Measurements from ENCODE around the gene SYNDIG1. TPM values are rescaled to one million over a fixed set of nuclear protein-coding genes. Genes with fewer than 3 reads are reported as not detected.
A peak's percentile ranks its signal among the peaks of the same experiment; 100 is the strongest.

The SYNDIG1 gene
- polyA plus RNA-seq, 1 of the 3 experiments (the other 2 are of a cell fraction) = not detected

- Histone ChIP-seq H3K36me3 (replicated peaks in 1 of 2; ENCODE audit: control insufficient read depth in 1 of 2, insufficient read depth in 2 of 2, low read length in 1 of 2) (no peaks in the 10 kb centered on the region), H3K27ac (ENCODE audit: low read depth in 2 of 2, low read length in 1 of 2) (no peak overlapping the region; a peak in 1 of 4 replicates), H3K4me2 (no peak overlapping the region), H3K9me3 (no peaks in the 10 kb centered on the region), H3K27me3 (ENCODE audit: insufficient read depth) (no peaks in the 10 kb centered on the region), H2AFZ (ENCODE audit: low read depth) (no peak overlapping the region), H3K4me3 (ENCODE audit: low read depth in 2 of 2, low read length in 1 of 2) (no peak overlapping the region), H3K9ac (no peak overlapping the region), H3K9me2 (no peaks in the 10 kb centered on the region), H4K20me1 (ENCODE audit: insufficient read depth) (no peaks in the 10 kb centered on the region), H3K4me1 (ENCODE audit: control insufficient read depth in 1 of 2, insufficient read depth in 2 of 2, low read depth in 1 of 2, low read length in 1 of 2) (peaks cover 8 to 20% of the 10 kb centered on the region in 2 experiments; a peak in 3 of 4 replicates), H3F3A (replicated peaks; ENCODE audit: insufficient read depth) (no peaks in the 10 kb centered on the region), H3K79me2 (ENCODE audit: insufficient read depth) (no peaks in the 10 kb centered on the region)
- TF ChIP-seq, protein P1, sequence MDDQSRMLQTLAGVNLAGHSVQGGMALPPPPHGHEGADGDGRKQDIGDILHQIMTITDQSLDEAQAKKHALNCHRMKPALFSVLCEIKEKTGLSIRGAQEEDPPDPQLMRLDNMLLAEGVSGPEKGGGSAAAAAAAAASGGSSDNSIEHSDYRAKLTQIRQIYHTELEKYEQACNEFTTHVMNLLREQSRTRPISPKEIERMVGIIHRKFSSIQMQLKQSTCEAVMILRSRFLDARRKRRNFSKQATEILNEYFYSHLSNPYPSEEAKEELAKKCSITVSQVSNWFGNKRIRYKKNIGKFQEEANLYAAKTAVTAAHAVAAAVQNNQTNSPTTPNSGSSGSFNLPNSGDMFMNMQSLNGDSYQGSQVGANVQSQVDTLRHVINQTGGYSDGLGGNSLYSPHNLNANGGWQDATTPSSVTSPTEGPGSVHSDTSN (IDR thresholded peaks at IDR 0.05) = no peak
- TF ChIP-seq SMC3 (IDR thresholded peaks at IDR 0.05; ENCODE audit: low read depth, low read length) = no peak
- TF ChIP-seq GATA2 (CRISPR knock-in tag; IDR thresholded peaks at IDR 0.05) = no peak
- TF ChIP-seq, protein P2, sequence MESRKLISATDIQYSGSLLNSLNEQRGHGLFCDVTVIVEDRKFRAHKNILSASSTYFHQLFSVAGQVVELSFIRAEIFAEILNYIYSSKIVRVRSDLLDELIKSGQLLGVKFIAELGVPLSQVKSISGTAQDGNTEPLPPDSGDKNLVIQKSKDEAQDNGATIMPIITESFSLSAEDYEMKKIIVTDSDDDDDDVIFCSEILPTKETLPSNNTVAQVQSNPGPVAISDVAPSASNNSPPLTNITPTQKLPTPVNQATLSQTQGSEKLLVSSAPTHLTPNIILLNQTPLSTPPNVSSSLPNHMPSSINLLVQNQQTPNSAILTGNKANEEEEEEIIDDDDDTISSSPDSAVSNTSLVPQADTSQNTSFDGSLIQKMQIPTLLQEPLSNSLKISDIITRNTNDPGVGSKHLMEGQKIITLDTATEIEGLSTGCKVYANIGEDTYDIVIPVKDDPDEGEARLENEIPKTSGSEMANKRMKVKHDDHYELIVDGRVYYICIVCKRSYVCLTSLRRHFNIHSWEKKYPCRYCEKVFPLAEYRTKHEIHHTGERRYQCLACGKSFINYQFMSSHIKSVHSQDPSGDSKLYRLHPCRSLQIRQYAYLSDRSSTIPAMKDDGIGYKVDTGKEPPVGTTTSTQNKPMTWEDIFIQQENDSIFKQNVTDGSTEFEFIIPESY (IDR thresholded peaks at IDR 0.05; ENCODE audit: borderline replicate concordance, low read depth) = no peak
- TF ChIP-seq GABPA (IDR thresholded peaks at IDR 0.05; ENCODE audit: low read depth) = no peak
- 66% methylated on average over 6 of the region's 6 CpGs for WGBS (ENCODE audit: low lambda C conversion rate)
- no peak for DNase-seq
- CTCF ChIA-PET = no interaction called here
- POLR2A ChIA-PET = no interaction called here
Measured at GRCh38 chr20:24628985-24629384, 159.6 kb downstream of the SYNDIG1 start.

GRCh38 chr20:24629668-24630067 lies 160.2 kb downstream of the SYNDIG1 start:
- peak; percentile 90 for DNase-seq
- Histone ChIP-seq H3K9ac (no peak overlapping the region), H3K27me3 (ENCODE audit: insufficient read depth) (no peaks in the 10 kb centered on the region), H3F3A (replicated peaks; ENCODE audit: insufficient read depth) (no peaks in the 10 kb centered on the region), H3K36me3 (replicated peaks in 1 of 2; ENCODE audit: control insufficient read depth in 1 of 2, insufficient read depth in 2 of 2, low read length in 1 of 2) (no peaks in the 10 kb centered on the region), H3K4me3 (ENCODE audit: low read depth in 2 of 2, low read length in 1 of 2) (no peak overlapping the region), H3K9me2 (no peaks in the 10 kb centered on the region), H4K20me1 (ENCODE audit: insufficient read depth) (no peaks in the 10 kb centered on the region), H2AFZ (ENCODE audit: low read depth) (no peak overlapping the region), H3K27ac (ENCODE audit: low read depth in 2 of 2, low read length in 1 of 2) (peak overlapping the region in 1 of 2 experiments; percentile 48; a peak in 1 of 4 replicates), H3K9me3 (no peaks in the 10 kb centered on the region), H3K4me2 (no peak overlapping the region), H3K79me2 (ENCODE audit: insufficient read depth) (no peaks in the 10 kb centered on the region), H3K4me1 (ENCODE audit: control insufficient read depth in 1 of 2, insufficient read depth in 2 of 2, low read depth in 1 of 2, low read length in 1 of 2) (peaks cover 14 to 21% of the 10 kb centered on the region in 2 experiments)
- WGBS (ENCODE audit: low lambda C conversion rate) = 52% methylated on average over 3 of the region's 3 CpGs
- ChIA-PET CTCF (no interaction called here), POLR2A (no interaction called here)
- TF ChIP-seq USF1 (IDR thresholded peaks at IDR 0.05; ENCODE audit: borderline replicate concordance, low read depth) = peak; percentile 56; the same call in 1 of the 2 replicates
- TF ChIP-seq FOXJ3 (CRISPR knock-in tag; IDR thresholded peaks at IDR 0.05) = peak; percentile 66; the same call in 1 of the 2 replicates
- peak; percentile 65 for TF ChIP-seq NFIC (IDR thresholded peaks at IDR 0.05; ENCODE audit: borderline replicate concordance)
- TF ChIP-seq, protein P3, sequence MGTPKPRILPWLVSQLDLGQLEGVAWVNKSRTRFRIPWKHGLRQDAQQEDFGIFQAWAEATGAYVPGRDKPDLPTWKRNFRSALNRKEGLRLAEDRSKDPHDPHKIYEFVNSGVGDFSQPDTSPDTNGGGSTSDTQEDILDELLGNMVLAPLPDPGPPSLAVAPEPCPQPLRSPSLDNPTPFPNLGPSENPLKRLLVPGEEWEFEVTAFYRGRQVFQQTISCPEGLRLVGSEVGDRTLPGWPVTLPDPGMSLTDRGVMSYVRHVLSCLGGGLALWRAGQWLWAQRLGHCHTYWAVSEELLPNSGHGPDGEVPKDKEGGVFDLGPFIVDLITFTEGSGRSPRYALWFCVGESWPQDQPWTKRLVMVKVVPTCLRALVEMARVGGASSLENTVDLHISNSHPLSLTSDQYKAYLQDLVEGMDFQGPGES (IDR thresholded peaks at IDR 0.05; ENCODE audit: low read depth, low read length) = no peak
- TF ChIP-seq TCF12 (IDR thresholded peaks at IDR 0.05) = peak; percentile 62
- TF ChIP-seq, protein P1 (IDR thresholded peaks at IDR 0.05) = peak; percentile 42; the same call in 1 of the 2 replicates
- no peak for TF ChIP-seq SMC3 (IDR thresholded peaks at IDR 0.05; ENCODE audit: low read depth, low read length)
- TF ChIP-seq, protein P4, sequence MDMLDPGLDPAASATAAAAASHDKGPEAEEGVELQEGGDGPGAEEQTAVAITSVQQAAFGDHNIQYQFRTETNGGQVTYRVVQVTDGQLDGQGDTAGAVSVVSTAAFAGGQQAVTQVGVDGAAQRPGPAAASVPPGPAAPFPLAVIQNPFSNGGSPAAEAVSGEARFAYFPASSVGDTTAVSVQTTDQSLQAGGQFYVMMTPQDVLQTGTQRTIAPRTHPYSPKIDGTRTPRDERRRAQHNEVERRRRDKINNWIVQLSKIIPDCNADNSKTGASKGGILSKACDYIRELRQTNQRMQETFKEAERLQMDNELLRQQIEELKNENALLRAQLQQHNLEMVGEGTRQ (IDR thresholded peaks at IDR 0.05; ENCODE audit: borderline replicate concordance, low read depth, low read length) = no peak
- TF ChIP-seq, protein P2 (IDR thresholded peaks at IDR 0.05; ENCODE audit: borderline replicate concordance, low read depth) = no peak
- no peak for TF ChIP-seq EZH2phosphoT487 (IDR thresholded peaks at IDR 0.05; ENCODE audit: borderline replicate concordance, low read depth)

All from SK-N-SH (cell line).